ENCODE data around the gene FOXL3.

The FOXL3 gene

GRCh38 chr7:269721-270120 is 20.2 kb upstream of the FOXL3 start:
- DNase-seq: no peak

DNA sequence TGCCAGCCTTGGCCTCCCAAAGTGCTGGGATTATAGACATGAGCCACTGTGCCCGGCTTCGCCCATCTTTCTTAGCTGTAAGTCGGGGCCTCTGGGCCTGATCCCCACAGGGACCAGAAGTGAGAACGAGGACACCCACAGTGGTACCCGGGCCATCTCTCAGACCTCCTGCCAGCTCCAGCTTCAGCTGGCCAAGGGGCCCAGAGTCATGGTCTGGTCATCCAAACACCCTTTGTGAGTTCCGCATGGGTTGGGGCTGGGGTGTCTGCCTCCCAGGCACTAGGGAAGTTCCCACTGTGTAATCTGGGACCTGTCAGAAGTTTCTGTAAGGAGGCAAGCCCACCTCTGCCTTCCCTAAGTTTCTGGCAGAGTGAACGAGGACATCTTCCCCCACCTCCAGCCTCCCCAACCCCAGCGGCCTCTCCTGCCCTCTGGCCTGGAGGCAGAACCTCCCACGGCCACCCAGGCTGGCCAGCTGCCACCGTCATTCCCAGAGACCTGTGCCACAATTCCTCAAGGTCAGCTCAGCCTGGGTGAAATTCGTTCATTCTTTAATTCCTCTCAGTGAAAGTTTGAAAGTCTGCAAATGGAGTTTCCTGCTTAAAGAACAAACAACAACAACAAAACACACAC is 19.5 kb upstream of the FOXL3 start:
- DNase-seq: no peak

DNA sequence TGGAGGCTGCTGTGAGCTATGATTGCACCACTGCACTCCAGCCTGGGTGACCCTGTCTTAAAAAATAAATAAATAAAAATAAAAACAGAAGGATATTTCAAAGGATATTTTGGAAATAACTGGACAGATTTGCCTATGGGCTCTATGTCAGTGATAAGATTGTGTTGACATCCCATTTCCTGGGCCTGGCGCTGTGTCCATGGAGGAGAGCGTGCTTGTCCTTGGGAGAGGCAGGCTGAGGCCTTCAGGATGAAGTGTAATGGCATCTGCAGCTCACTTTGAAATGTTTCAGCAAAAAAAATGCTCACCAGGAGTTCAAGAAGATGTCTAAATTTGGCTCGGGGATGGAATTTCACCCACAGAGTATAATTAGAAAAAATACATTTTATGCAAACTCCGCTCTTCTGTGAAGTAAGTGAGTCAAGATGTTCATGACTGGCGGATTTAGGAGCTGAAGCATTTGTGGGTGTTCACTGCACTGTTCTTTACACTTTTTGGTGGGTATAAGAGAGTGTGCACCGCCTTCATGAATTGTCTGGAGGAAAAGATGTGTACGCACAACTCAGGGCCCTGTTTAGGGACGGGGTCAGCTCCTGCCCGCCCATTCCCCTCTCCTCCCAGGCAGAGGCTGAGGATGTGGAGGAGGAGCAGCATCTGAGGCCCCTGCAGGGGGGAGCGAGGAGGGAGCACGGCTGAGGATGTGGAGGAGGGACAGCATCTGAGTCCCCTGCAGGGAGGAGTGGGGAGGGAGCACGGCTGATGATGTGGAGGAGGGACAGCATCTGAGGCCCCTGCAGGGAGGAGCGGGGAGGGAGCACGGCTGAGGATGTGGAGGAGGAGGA is 18.5 kb upstream of the FOXL3 start:
- DNase-seq: no peak

- DNase-seq: no peak
Measured at GRCh38 chr7:272108-272615, 17.8 kb upstream of the FOXL3 start.

GRCh38 chr7:272631-273030 is 17.3 kb upstream of the FOXL3 start:
- DNase-seq: no peak

GRCh38 chr7:273327-273726 is 16.6 kb upstream of the FOXL3 start:
- no peak for DNase-seq

DNA sequence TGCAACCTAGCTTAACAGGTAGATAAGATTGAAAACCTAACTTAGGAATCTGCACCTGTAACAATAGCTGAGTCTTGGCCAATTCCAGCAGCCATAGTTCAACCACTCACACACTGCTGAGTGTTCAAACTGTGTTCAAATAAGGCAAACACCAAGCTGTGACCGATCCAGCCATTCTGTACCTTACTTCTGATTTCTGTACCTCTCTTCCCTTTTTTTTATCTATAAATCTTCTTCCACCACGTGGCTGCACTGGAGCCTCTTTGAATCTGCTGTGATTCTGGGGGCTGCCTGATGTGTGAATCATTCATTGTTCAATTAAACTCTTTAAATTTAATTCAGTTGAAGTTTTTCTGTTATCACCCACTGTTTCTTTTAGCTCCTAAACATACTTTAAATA is 15.7 kb upstream of the FOXL3 start:
- DNase-seq: no peak

DNA sequence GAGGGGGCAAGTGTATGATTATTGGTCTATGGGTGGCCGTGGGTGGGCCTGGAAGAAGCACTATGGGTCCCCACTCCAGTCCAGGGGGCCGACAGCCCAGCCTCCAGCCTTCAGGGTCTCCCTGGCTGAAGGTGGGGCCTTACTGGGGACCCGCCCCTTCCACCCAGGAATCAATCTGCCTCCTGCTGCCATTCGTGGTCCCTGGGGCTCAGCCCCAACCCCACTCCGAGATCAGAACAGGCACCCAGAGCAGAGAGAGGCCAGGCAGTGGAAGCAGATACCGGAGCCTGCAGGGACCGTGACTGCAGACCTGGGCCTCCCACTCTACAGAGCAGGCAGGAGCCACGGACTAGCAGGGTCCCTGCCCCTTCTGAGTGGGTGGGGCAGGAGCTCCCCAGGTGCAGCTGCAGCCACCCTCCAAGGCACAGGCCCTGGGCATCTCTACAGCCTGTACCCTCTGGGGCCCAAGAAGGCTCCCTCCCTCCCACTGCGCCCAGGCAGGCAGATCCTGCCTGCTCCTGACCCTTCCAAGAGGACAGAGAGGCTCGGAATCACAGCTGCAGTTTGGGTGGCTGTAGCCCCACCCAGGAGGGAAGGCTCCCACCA is 13.6 kb upstream of the FOXL3 start:
- no peak for DNase-seq

DNA sequence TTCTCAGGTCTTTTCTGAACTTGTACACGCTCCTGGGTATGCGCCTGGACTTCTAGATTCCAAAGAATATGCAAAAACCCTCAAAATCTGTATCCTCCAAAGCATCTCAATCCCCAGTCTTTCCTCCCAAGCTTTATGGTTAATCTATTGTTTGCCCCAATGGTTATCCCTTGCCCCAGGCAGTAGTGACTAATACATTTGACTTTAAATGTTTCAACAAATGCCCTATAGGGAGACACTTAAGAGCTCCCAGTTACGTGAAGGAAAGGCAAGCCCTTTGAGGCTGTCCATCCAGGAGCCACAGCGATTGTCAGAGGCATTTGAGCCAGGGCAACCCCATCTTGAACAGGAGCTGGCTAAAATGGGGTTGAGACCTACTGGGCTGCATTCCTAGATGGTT is 12.7 kb upstream of the FOXL3 start:
- no peak for DNase-seq

DNA sequence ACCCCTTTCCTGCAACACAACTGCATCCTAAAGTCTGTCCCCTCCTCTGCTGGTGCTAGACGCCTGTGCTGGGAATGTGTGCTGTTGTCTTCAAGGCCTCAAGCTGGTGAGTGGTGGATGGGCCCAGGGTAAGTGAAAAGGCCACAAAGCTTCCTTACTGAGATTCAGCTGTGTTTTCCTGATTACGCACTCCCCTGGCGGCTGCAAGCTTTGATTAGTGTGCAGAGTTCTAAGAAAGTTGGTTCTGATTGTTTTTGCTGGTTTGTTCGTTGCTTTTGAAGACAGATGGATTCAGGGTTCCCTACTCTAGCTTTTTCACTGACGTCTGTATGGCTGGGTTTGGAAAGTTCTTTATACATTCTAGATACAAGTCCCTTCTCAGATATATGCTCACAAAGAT is 11.9 kb upstream of the FOXL3 start:
- no peak for DNase-seq

DNA sequence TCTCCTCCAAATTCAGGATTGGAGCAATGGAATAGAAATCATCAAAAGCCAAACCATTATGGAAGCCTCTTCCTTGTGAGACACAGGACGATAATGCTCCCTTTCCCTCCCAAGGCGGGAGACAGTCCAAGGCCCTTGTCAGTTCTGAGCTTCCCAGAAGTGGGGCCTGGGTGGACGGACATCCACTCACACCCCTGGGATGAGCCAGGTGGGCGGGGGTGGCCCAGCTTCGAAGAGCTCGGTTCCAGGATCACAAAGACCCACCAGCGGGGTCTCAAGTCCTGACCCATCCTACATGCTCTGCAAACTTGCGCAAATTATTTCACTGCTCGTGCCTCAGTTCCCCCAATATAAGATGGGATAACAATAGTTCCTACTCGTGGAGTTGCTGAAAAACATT is 10.1 kb upstream of the FOXL3 start:
- no peak for DNase-seq

DNA sequence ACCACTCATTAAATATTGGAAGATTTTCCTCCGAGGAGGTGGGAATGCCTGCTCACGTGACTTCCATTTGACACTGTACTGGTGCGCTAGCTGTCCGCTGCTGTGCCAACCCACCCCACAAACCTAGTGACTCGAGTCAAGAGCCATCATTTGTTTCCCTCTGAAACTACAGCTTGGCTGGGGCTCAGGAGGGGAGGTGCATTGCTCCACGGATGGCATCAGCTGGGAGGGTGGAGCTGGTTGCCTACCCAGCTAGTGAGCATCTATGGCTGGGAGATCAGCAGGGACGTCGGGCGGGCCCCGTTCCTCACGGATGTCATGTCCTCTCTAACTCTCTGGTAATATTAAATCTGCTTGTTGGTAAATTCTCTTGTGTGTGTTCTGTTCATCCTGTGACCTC is 9.5 kb upstream of the FOXL3 start:
- DNase-seq: no peak

DNA sequence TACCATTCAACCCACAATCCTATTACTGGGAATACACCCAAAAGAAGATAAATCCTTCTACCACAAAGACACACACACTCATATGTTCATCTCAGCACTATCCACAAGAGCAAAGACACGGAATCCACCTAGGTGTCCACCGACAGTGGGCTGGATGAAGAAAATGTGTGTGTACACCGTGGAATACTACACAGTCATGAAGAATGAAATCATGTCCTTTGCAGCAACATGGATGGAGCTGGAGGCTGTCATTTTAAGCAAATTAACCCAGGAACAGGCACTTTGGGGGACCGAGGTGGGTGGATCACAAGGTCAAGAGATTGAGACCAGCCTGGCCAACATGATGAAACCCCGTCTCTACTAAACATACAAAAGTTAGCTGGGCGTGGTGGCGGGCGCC is 8.3 kb upstream of the FOXL3 start:
- no peak for DNase-seq

- DNase-seq: no peak
Measured at GRCh38 chr7:282621-283020, 7.3 kb upstream of the FOXL3 start.

GRCh38 chr7:284762-285722 is 4.9 kb upstream of the FOXL3 start:
- DNase-seq: no peak

DNA sequence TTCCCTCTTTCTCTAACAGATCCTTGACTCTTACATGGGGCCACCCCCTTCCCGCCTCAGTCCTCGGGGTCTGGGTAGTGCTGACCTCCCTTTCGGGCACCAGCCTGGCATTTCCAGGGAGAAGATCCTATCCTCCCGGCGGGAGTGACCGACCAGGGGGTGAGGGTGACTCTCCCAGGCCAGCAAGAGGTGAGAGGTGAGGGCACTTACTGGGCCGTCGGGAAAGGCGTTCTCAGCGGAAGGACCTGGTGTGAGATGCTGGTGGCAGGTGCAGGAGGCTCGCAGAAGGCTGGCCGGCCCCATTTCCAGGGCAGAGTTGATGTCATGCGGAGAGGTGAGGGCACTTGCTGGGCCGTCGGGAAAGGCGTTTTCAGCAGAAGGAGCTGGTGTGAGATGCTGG is 4.2 kb upstream of the FOXL3 start:
- no peak for DNase-seq

GRCh38 chr7:286266-286665 is 3.7 kb upstream of the FOXL3 start:
- no peak for DNase-seq

DNA sequence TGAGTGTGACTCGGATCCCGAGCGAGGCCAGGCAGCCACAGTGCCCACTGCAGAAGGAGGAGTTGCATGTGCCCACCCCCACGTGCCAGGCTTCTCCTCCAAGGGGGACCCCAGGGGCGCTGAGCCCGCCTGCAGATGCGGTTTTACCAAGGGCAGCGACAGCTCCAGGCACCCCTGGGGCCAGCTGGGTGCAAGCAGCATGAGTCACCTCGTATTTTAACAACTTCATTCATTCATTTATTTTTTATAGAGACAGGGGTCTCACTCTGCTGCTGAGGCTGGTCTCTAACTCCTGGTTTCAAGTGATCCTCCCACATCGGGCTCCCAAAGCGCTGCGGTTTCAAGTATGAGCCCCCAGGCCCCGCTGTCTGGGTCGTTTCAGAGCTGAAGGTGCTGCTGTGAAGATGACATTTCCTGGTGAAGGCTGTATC is 1.3 kb upstream of the FOXL3 start:
- DNase-seq: no peak

DNA sequence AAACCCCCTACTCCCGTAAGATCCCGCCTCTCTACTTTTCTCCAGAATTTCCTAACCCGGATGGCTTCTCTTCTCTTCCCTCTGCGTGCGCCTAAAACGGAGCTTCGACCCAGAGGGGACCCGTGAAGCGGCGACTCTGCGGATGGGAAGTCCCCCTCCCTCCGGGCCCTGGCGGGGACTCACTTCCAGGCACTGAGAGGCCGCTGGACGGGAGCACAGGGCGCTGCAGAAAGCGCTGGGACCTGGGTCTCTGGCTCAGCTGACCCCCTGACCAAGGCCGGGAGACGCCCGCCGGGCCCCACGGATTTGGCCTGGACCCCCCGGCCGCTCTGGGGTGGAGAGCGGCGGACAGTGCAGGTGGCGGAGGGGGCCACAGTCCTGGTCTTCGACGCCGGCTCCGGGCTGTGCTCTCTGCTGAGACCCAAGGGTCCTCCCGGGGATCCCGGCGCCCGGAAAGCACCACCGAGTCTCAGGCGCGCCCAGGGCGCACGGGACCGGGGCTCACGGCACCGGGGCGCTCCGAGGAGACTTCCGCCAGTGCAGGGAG is 688 bp upstream of the FOXL3 start:
- DNase-seq: no peak

- no peak for DNase-seq
Measured at GRCh38 chr7:290554-291372, 793 bp downstream of the FOXL3 start.

DNA sequence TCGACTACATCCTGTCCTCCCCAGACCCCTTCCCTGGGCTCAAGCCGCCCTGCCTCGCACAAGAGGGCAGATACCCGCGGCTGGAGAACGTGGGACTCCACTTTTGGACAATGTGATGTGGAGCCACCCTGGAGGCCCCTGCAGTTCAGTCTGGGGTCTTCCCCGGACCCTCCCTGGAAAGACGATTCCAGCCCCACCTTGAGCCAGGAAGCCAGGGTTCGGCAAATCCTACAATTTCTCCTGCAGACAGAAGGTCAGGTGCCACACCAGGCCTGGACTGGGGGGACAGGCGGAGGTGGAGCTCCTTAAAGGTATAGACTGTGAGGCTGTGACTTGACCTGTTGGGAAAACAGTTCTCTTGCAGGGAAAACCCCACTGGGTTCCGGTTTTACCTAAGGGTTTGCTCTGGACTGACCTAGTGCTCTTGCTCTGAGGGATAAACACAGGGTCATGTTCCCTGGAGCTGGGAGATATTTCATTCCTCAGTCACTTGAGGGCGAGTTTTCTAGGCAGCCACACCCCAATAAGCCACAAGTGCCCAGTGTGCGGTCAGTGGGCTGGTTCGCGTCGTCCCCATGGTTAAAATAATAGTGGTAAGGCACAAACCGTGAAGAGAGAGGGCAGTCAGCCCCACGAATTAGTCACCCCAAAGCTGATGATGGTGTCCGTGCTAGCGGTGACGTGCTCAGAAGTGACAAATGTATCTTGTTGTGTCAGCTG is 1.6 kb downstream of the FOXL3 start:
- no peak for DNase-seq
